CD4-positive, alpha-beta memory T cell (primary cell): ENCODE measurements around the gene MX2. TPM values are rescaled to one million over a fixed set of nuclear protein-coding genes. Genes with fewer than 3 reads are reported as not detected.

ENCODE experiments used
- CTCF ChIA-PET: fragments of 350-600 bp; sonication (Branson Sonifier 250); formaldehyde crosslinking; loops from one replicate; lab custom pipeline; 2021; ENCODE audit warnings: inconsistent platforms; ENCODE audit not compliant: partially characterized antibody; lab: Charles Lee
- POLR2A ChIA-PET: fragments of 350-600 bp; sonication (Branson Sonifier 250); formaldehyde crosslinking; loops from one replicate; lab custom pipeline; 2021; ENCODE audit not compliant: partially characterized antibody; lab: Charles Lee
- DNase-seq, 5 donors: peaks; one replicate each; pipeline versions ENCODE4 v3.0.0 to v3.0.0-alpha.2; 2020 to 2022; ENCODE audit warnings: mixed read lengths in 1 of 5
- H3K27ac ChIP-seq: one replicate; pipeline ENCODE4 v1.7.0; 2013; ENCODE audit warnings: low read depth, low read length
- H3K27me3 ChIP-seq: 2 replicates; pipeline ENCODE4 v1.7.0; 2013; ENCODE audit warnings: mild to moderate bottlenecking, low read length, moderate library complexity; ENCODE audit not compliant: insufficient read depth
- H3K36me3 ChIP-seq: 2 replicates; pipeline ENCODE4 v1.7.0; 2013; ENCODE audit warnings: mild to moderate bottlenecking, low read length, moderate library complexity; ENCODE audit not compliant: insufficient read depth
- H3K4me1 ChIP-seq: 2 replicates; pipeline ENCODE4 v1.7.0; 2013; ENCODE audit warnings: mild to moderate bottlenecking, low read length, moderate library complexity; ENCODE audit not compliant: insufficient read depth
- H3K4me3 ChIP-seq, 2 donors: one replicate each; pipeline ENCODE4 v1.7.0; 2013; ENCODE audit warnings: low read length in 2 of 2, mild to moderate bottlenecking in 1 of 2
- H3K9me3 ChIP-seq, 2 donors: one replicate each; pipeline ENCODE4 v1.7.0; 2013; ENCODE audit warnings: low read length in 2 of 2, control low read depth in 1 of 2; ENCODE audit not compliant: control insufficient read depth in 1 of 2
- H3K27ac Mint-ChIP-seq, 7 donors: one replicate each; pipeline ENCODE4 v1.8.0; 2020 to 2021; ENCODE audit warnings: mixed read lengths in 7 of 7, mild to moderate bottlenecking in 6 of 7, inconsistent platforms in 3 of 7, moderate library complexity in 3 of 7
- H3K27me3 Mint-ChIP-seq, 2 donors: one replicate each; pipeline ENCODE4 v1.8.0; 2020 to 2021; ENCODE audit warnings: mixed read lengths in 2 of 2
- H3K36me3 Mint-ChIP-seq, 2 donors: one replicate each; pipeline ENCODE4 v1.8.0; 2020 to 2021; ENCODE audit warnings: mixed read lengths in 2 of 2, inconsistent platforms in 1 of 2, mild to moderate bottlenecking in 1 of 2
- H3K4me1 Mint-ChIP-seq, 4 donors: one replicate each; pipeline ENCODE4 v1.8.0; 2020 to 2021; ENCODE audit warnings: mixed read lengths in 4 of 4, mild to moderate bottlenecking in 1 of 4
- H3K4me3 Mint-ChIP-seq, 8 donors: one replicate each; pipeline ENCODE4 v1.8.0; 2020 to 2021; ENCODE audit warnings: mixed read lengths in 8 of 8, mild to moderate bottlenecking in 7 of 8, moderate library complexity in 6 of 8, inconsistent platforms in 3 of 8
- H3K9me3 Mint-ChIP-seq, 8 donors: one replicate each; pipeline ENCODE4 v1.8.0; 2020 to 2021; ENCODE audit warnings: mixed read lengths in 8 of 8, mild to moderate bottlenecking in 5 of 8, inconsistent platforms in 3 of 8, moderate library complexity in 1 of 8
- intact Hi-C: fragments of 100-400 bp; cut with micrococcal nuclease; formaldehyde crosslinking; loops from one replicate; pipeline ENCODE4 v1.15.1; 2023
- polyA plus RNA-seq, 2 donors: library from polyadenylated mRNA; unstranded; fragments of 300-500 nt; fragmentation: Illumina TruSeq; gene quantifications; one replicate each; pipeline ENCODE4 v1.2.3, GENCODE V29; 2021
- total RNA-seq, 2 experiments: library from RNA; stranded (reverse); gene quantifications; one replicate each; pipeline ENCODE4 v1.2.3, GENCODE V29; 2021

MX2 gene
- total and polyA plus RNA-seq, 4 experiments from 2014 or later, result 29.6 to 107 (median 72.8) TPM

DNA sequence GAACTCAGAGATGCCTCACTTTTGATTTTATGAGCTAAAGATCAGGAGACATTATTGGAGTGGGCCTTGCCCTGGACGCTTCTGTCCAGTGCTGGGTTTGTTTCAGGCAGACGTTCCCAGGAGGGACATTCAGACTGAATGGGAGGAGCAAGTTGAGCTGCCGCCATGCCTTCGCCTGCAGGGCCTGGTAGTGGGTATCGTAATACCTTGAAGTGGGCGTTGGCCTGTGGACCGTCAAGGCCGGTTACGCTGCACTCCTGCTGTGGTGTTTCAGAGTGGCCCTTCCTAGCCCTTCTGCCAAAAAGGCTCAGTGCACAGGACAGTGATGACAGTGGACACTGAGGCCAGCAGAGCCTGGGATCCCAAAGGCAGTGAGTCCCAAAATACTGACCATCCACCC, 43.6 kb upstream of the MX2 start:
- DNase-seq, result no peak
- H3K4me3 ChIP-seq, result no peak overlapping the region
- H3K27me3 Mint-ChIP-seq, result peaks cover 30 to 48% of the 10 kb centered on the region in 2 donors
- H3K4me1 ChIP-seq, result peaks cover 4% of the 10 kb centered on the region
- no peaks in the 10 kb centered on the region for H3K36me3 Mint-ChIP-seq
- POLR2A ChIA-PET, result no interaction called here
- H3K4me1 Mint-ChIP-seq, result peaks cover 2 to 4% (median 4%) of the 10 kb centered on the region in 4 donors
- no peaks in the 10 kb centered on the region for H3K36me3 ChIP-seq
- no peak overlapping the region for H3K4me3 Mint-ChIP-seq
- no peaks in the 10 kb centered on the region for H3K9me3 ChIP-seq
- peaks cover 19% of the 10 kb centered on the region for H3K27me3 ChIP-seq
- H3K9me3 Mint-ChIP-seq, result no peaks in the 10 kb centered on the region
- intact Hi-C loops, result no loop called here
- H3K27ac Mint-ChIP-seq, result no peak overlapping the region
- CTCF ChIA-PET, result interaction anchor here (1.7 kb wide), 1 partner anchor 34 kb away, joined by 5 read pairs; no protein-coding TSS in a partner anchor
- no peak overlapping the region for H3K27ac ChIP-seq

- intact Hi-C loops, result no loop called here
- ChIA-PET CTCF (interaction anchor here (1.7 kb wide), 1 partner anchor 35 kb away, joined by 5 read pairs; no protein-coding TSS in a partner anchor), POLR2A (no interaction called here)
- no peak overlapping the region for H3K4me3 Mint-ChIP-seq
- H3K4me1 Mint-ChIP-seq, result peaks cover 2 to 4% (median 4%) of the 10 kb centered on the region in 4 donors
- Histone ChIP-seq H3K27me3 (peaks cover 19% of the 10 kb centered on the region), H3K9me3 (no peaks in the 10 kb centered on the region), H3K36me3 (no peaks in the 10 kb centered on the region), H3K4me3 (no peak overlapping the region), H3K27ac (no peak overlapping the region), H3K4me1 (peaks cover 4% of the 10 kb centered on the region)
- no peaks in the 10 kb centered on the region for H3K36me3 Mint-ChIP-seq
- no peak overlapping the region for H3K27ac Mint-ChIP-seq
- no peak for DNase-seq
- H3K9me3 Mint-ChIP-seq, result no peaks in the 10 kb centered on the region
- peaks cover 28 to 43% of the 10 kb centered on the region in 2 donors for H3K27me3 Mint-ChIP-seq
These were observed 42.6 kb upstream of the MX2 start for GRCh38 chr21:41319273-41319672.

DNA sequence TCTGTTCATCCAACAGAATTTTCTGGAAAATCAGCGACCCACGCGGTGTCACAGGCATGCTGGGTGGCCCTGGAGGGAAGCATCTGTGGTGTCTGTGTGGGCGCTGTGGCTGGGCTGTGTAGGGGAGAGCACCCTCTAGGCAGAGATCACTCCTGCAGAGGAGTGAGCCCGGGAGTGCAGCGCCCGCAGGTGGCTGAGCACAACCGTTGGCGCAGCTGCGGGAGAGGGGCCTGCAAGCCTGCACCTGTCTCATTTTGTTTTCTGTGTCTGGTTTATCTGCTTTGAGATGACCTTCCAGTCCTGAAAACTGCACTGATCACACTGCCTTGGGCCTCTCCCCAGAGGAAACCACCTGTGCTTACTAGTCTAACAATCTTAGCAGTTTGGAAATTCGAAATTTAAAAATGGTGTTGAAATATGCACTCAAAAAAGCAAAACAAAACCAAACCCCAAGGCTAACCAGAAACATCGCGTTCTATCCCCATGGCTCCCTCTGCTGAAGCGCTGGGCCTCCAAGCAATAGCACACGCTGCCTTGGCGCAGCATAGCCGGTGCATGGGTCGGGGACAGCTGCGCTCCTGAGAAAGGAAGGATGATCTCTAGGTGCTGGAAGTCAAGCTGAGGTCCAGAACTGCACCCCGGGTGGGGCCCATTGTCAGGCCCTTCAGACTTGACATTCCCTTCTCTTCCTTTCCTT, 40.5 kb upstream of the MX2 start:
- Histone ChIP-seq H3K27ac (no peak overlapping the region), H3K4me3 (no peak overlapping the region), H3K4me1 (peaks cover 4% of the 10 kb centered on the region), H3K27me3 (peaks cover 8% of the 10 kb centered on the region), H3K9me3 (no peaks in the 10 kb centered on the region), H3K36me3 (no peaks in the 10 kb centered on the region)
- no peak overlapping the region for H3K27ac Mint-ChIP-seq
- no peaks in the 10 kb centered on the region for H3K36me3 Mint-ChIP-seq
- H3K4me3 Mint-ChIP-seq, result no peak overlapping the region
- ChIA-PET CTCF (no interaction called here), POLR2A (no interaction called here)
- no peaks in the 10 kb centered on the region for H3K9me3 Mint-ChIP-seq
- no peak for DNase-seq
- H3K4me1 Mint-ChIP-seq, result peaks cover 2 to 4% (median 4%) of the 10 kb centered on the region in 4 donors
- peaks cover 16 to 26% of the 10 kb centered on the region in 2 donors for H3K27me3 Mint-ChIP-seq
- intact Hi-C loops, result no loop called here

GRCh38 chr21:41321908-41322495, 39.8 kb upstream of the MX2 start:
- intact Hi-C loops, result no loop called here
- no peak overlapping the region for H3K4me3 ChIP-seq
- peaks cover 5% of the 10 kb centered on the region for H3K27me3 ChIP-seq
- Mint-ChIP-seq H3K27ac (no peak overlapping the region), H3K36me3 (no peaks in the 10 kb centered on the region), H3K4me3 (no peak overlapping the region), H3K27me3 (peaks cover 16 to 26% of the 10 kb centered on the region in 2 donors), H3K4me1 (peaks cover 2 to 4% (median 4%) of the 10 kb centered on the region in 4 donors), H3K9me3 (no peaks in the 10 kb centered on the region)
- ChIA-PET CTCF (no interaction called here), POLR2A (no interaction called here)
- H3K27ac ChIP-seq, result no peak overlapping the region
- H3K36me3 ChIP-seq, result no peaks in the 10 kb centered on the region
- no peaks in the 10 kb centered on the region for H3K9me3 ChIP-seq
- no peak for DNase-seq
- H3K4me1 ChIP-seq, result peaks cover under 1% of the 10 kb centered on the region

GRCh38 chr21:41322496-41323382, 39.1 kb upstream of the MX2 start:
- ChIA-PET POLR2A (no interaction called here), CTCF (interaction anchor here (0.9 kb wide), 1 partner anchor 50 kb away, joined by 3 read pairs; no protein-coding TSS in a partner anchor)
- Histone ChIP-seq H3K27me3 (peaks cover 5% of the 10 kb centered on the region), H3K4me1 (no peaks in the 10 kb centered on the region), H3K4me3 (no peak overlapping the region), H3K36me3 (no peaks in the 10 kb centered on the region), H3K27ac (no peak overlapping the region), H3K9me3 (no peaks in the 10 kb centered on the region)
- Mint-ChIP-seq H3K27me3 (peaks cover 10 to 20% of the 10 kb centered on the region in 2 donors), H3K9me3 (no peaks in the 10 kb centered on the region), H3K36me3 (no peaks in the 10 kb centered on the region), H3K4me1 (peaks cover 0 to 4% (median 2%) of the 10 kb centered on the region in 4 donors), H3K4me3 (no peak overlapping the region), H3K27ac (no peak overlapping the region)
- intact Hi-C loops, result no loop called here
- no peak for DNase-seq

- no peak overlapping the region for H3K4me3 Mint-ChIP-seq
- H3K9me3 Mint-ChIP-seq, result no peaks in the 10 kb centered on the region
- H3K27me3 Mint-ChIP-seq, result peaks cover 3 to 6% of the 10 kb centered on the region in 2 donors
- peaks cover 0 to 4% (median 2%) of the 10 kb centered on the region in 4 donors for H3K4me1 Mint-ChIP-seq
- Histone ChIP-seq H3K9me3 (no peaks in the 10 kb centered on the region), H3K27ac (no peak overlapping the region), H3K4me3 (no peak overlapping the region), H3K27me3 (no peaks in the 10 kb centered on the region), H3K36me3 (no peaks in the 10 kb centered on the region), H3K4me1 (no peaks in the 10 kb centered on the region)
- ChIA-PET POLR2A (no interaction called here), CTCF (no interaction called here)
- intact Hi-C loops, result no loop called here
- no peak overlapping the region for H3K27ac Mint-ChIP-seq
- DNase-seq, result no peak
- no peaks in the 10 kb centered on the region for H3K36me3 Mint-ChIP-seq
These were observed 36.5 kb upstream of the MX2 start for GRCh38 chr21:41325138-41325912.
